AG09319 (cell line): ENCODE results near the gene LRTM1.

Source experiments
- DNase-seq: peaks from one replicate; pipeline ENCODE4 v3.0.0-alpha.2; 2010; ENCODE audit warnings: low read depth; ENCODE audit errors: extremely low read depth
- TF ChIP-seq, protein P1 (sequence below): IDR thresholded peaks from 2 replicates; pipeline ENCODE4 v1.5.1; 2011; ENCODE audit warnings: low read depth, mild to moderate bottlenecking, inconsistent platforms, low read length, moderate library complexity

The LRTM1 gene

GRCh38 chr3:54955941-54956340 is 28.1 kb upstream of the LRTM1 start:
- TF ChIP-seq, protein P1, sequence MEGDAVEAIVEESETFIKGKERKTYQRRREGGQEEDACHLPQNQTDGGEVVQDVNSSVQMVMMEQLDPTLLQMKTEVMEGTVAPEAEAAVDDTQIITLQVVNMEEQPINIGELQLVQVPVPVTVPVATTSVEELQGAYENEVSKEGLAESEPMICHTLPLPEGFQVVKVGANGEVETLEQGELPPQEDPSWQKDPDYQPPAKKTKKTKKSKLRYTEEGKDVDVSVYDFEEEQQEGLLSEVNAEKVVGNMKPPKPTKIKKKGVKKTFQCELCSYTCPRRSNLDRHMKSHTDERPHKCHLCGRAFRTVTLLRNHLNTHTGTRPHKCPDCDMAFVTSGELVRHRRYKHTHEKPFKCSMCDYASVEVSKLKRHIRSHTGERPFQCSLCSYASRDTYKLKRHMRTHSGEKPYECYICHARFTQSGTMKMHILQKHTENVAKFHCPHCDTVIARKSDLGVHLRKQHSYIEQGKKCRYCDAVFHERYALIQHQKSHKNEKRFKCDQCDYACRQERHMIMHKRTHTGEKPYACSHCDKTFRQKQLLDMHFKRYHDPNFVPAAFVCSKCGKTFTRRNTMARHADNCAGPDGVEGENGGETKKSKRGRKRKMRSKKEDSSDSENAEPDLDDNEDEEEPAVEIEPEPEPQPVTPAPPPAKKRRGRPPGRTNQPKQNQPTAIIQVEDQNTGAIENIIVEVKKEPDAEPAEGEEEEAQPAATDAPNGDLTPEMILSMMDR, result no peak
- no peak for DNase-seq

DNA sequence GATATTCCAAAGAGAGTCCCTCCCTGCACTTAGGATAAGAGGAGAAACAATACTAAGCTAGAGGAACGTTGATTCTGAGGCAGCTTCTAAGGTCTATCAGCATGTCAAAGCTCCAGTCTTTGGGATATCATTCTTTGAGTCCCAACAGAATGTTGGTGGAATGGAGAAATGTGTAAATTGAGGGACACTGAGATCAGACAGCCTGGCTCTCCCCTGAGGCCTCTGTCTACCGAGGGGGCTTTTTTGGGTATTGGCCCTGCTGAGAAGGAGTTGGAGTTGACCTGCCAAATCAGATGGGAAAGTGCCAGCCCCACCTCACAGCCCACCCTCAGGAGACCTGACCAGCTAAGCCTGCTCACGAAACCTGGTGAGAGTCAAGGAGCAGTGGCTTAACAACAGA is 27.6 kb upstream of the LRTM1 start:
- DNase-seq, result no peak
- TF ChIP-seq, protein P1, result no peak

DNA sequence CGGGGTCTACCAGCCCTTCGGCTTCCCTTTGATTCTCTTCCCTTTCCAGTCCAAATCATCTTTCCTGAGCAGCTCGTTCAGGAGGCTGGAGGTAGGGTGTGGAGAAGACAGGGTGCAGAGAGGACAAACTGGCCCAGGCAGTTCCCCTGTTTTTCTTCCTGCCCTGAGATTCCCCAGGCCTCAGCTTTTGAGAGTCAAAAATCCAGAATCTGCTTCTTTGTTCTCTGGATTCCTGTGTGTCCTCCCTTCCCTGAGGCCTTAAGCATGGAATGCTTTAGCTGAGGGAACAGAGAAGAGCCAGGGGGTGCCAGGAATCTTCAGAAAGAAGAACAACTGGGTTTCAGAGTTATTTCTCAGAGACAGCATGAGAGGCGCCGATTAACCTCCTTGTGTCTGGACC is 26.7 kb upstream of the LRTM1 start:
- TF ChIP-seq, protein P1, result no peak
- DNase-seq, result no peak

GRCh38 chr3:54954022-54954421 is 26.2 kb upstream of the LRTM1 start:
- TF ChIP-seq, protein P1, result no peak; the same call in none of the 2 replicates
- peak; percentile 50 for DNase-seq

GRCh38 chr3:54951405-54951804 is 23.5 kb upstream of the LRTM1 start:
- TF ChIP-seq, protein P1, result peak; percentile 82
- DNase-seq, result peak; percentile 84

GRCh38 chr3:54950391-54951003 is 22.6 kb upstream of the LRTM1 start:
- DNase-seq, result no peak
- TF ChIP-seq, protein P1, result no peak

DNA sequence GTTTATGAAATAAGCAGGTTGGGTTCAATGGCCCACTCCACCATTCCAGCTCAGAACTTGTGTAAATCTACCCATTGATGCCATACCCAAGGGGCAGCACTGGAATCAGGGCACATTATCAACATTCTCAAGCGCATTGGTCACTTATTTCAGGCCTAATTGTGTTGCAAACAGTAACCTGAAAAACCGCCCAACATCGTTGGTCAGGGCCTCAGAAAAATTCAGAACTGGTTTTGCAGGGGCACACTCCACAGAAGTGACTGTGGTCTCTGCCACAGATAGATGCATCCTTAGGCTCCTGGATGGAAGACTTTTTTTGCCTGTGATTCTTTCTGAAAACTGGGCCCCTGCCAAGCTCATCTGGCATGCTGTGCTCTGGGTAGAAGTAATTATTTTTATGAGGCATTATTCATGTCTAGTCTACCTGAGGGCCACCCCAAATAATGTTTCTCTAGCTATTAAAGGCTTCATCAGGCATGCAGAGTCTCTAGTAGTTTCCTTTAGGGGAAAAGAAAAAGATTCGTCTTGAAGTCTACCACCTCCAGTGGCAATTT is 21.7 kb upstream of the LRTM1 start:
- no peak for DNase-seq
- TF ChIP-seq, protein P1, result no peak
